ENCODE measurements around the gene IL17RC.

GRCh38 chr3:9901967-9902366 is 14.9 kb upstream of the IL17RC start:
- TF ChIP-seq CTCF (IDR thresholded peaks at IDR 0.05; ENCODE audit: borderline replicate concordance, extremely low read depth, low read length, poor library complexity, severe bottlenecking) (no peak), EZH2 (IDR thresholded peaks at IDR 0.05; ENCODE audit: borderline replicate concordance, low read depth, low read length, severe bottlenecking) (no peak)
